Spleen (tissue), 11 donors: Measurements from ENCODE around the gene TANC1. TPM values are rescaled to one million over a fixed set of nuclear protein-coding genes. Genes with fewer than 3 reads are reported as not detected.

ENCODE experiments used
- DNase-seq: peaks from one replicate; pipeline ENCODE4 v3.0.0-alpha.2; 2020
- H3K27ac ChIP-seq, 8 donors: fragments of 200-600 bp; sonication (generic) in 7 of 8; 1 replicate in 4 of 8; 2 replicates in 4 of 8; pipeline versions ENCODE4 v1.5.0 to v1.8.0; 2016 to 2021; ENCODE audit warnings: inconsistent platforms in 4 of 8, mild to moderate bottlenecking in 4 of 8, moderate library complexity in 1 of 8
- H3K27me3 ChIP-seq, 7 donors: fragments of 200-600 bp; sonication (generic) in 6 of 7; replicated peaks in 1 of 7; 1 replicate in 4 of 7; 2 replicates in 3 of 7; pipeline versions ENCODE4 v1.5.0 to v1.8.0; 2016 to 2021; ENCODE audit warnings: inconsistent platforms in 3 of 7, mild to moderate bottlenecking in 1 of 7
- H3K36me3 ChIP-seq, 6 donors: fragments of 200-600 bp; sonication (generic) in 5 of 6; 1 replicate in 4 of 6; 2 replicates in 2 of 6; pipeline versions ENCODE4 v1.5.0 to v1.8.0; 2016 to 2021; ENCODE audit warnings: inconsistent platforms in 2 of 6
- H3K4me1 ChIP-seq, 6 donors: fragments of 200-600 bp; sonication (generic) in 5 of 6; 1 replicate in 3 of 6; 2 replicates in 3 of 6; pipeline versions ENCODE4 v1.5.0 to v1.8.0; 2016 to 2021; ENCODE audit warnings: inconsistent platforms in 3 of 6
- H3K4me3 ChIP-seq, 8 donors: fragments of 200-600 bp; sonication (generic) in 7 of 8; 1 replicate in 4 of 8; 2 replicates in 4 of 8; pipeline versions ENCODE4 v1.5.0 to v1.8.0; 2016 to 2021; ENCODE audit warnings: inconsistent platforms in 4 of 8, mild to moderate bottlenecking in 4 of 8, moderate library complexity in 2 of 8
- H3K9me3 ChIP-seq, 8 donors: fragments of 200-600 bp; sonication (generic) in 7 of 8; 1 replicate in 4 of 8; 2 replicates in 4 of 8; pipeline versions ENCODE4 v1.5.0 to v1.8.0; 2016 to 2021; ENCODE audit warnings: inconsistent platforms in 4 of 8
- POLR2A ChIP-seq, 3 donors: fragments of 450-650 bp; IDR thresholded peaks; one replicate each; pipeline ENCODE4 v1.5.1; 2017; ENCODE audit warnings: antibody characterized with exemption in 3 of 3, mild to moderate bottlenecking in 1 of 3
- POLR2AphosphoS5 ChIP-seq, 3 donors: sonication (generic); formaldehyde crosslinking; IDR thresholded peaks; one replicate each; pipeline ENCODE4 v1.5.1; 2017; ENCODE audit warnings: antibody characterized with exemption in 3 of 3
- WGBS, 5 donors: extraction: QIAGEN DNeasy Blood & Tissue Kit in 3 of 5; methylation state at CpG; one replicate each; pipeline versions ENCODE4 v1.1.5 to v1.1.7; 2013 to 2018; 5-methylcytosine and 5-hydroxymethylcytosine counted together
- intact Hi-C: fragments of 100-400 bp; cut with DNase I; formaldehyde crosslinking; loops from one replicate; pipeline ENCODE4 v1.15.0; 2023; ENCODE audit warnings: low total_unique reads
- polyA plus RNA-seq, 3 donors: library from polyadenylated mRNA; stranded (reverse); fragments of 200-250 nt; gene quantifications; one replicate each; pipeline ENCODE4 v1.2.1, GENCODE V29; 2013
- total RNA-seq, 7 donors: library from RNA; depleted of rRNA in 3 of 7; stranded (reverse); fragments of >200 nt in 3 of 7; fragmentation: NEBNext Ultra II Directional in 4 of 7; extraction: Animal tissue kit (Norgen Biotek cat#: 25700) in 4 of 7; gene quantifications; one replicate each; pipeline versions ENCODE4 v1.1.0 to v1.2.1, GENCODE V29; 2016 to 2021
- TF ChIP-seq, protein P1 (sequence below), 11 experiments: fragments of 200-600 bp in 7 of 11; fragments of 450-650 bp in 4 of 11; sonication (generic) in 4 of 11; IDR thresholded peaks in 8 of 11; conservative IDR thresholded peaks in 3 of 11; 1 replicate in 7 of 11; 2 replicates in 4 of 11; pipeline versions ENCODE4 v1.4.0 to v1.8.0; 2016 to 2021; ENCODE audit warnings: antibody characterized with exemption in 11 of 11, inconsistent platforms in 4 of 11, mild to moderate bottlenecking in 1 of 11
- donor health status: healthy with polysubstance abuse.
- donor health status: DM: no; HTN: no; CAD: no; lungs with moderate emphysema.
- donor health status: DM: no; HTN: no; CAD: no.
- donor health status: Bipolar disorder and iron deficiency.
- donor health status: healthy.
- donor health status: DM: no; HTN: no; CAD: no.
- donor health status: DM: yes; HTN: yes; CAD: no.

TANC1 gene
- total and polyA plus RNA-seq, 10 donors, result 3.1 to 28.2 (median 21.7) TPM

DNA sequence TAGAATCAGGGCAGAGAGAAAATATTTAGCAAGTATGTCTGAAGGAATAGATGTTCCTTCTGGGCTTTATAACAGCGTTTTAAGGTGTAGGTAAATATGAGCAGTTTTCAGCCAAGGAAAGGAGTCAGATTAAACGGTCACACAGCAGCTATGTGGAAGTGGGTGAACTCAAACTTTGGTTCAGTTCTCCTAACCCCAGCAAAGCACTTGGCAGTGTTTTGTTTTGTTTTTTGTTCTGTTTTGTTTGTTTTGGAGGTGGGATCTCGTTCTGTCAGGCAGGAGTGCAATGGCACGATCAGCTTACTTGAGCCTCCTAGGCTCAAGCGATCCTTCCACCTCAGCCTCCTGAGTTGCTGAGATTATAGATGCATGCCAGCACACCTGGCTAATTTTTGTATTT lies 24.6 kb downstream of the TANC1 start:
- H3K36me3 ChIP-seq, result no peaks in the 10 kb centered on the region
- DNase-seq, result no peak
- TF ChIP-seq POLR2AphosphoS5 (IDR thresholded peaks at IDR 0.05) (no peak), POLR2A (IDR thresholded peaks at IDR 0.05) (no peak)
- TF ChIP-seq, protein P1, sequence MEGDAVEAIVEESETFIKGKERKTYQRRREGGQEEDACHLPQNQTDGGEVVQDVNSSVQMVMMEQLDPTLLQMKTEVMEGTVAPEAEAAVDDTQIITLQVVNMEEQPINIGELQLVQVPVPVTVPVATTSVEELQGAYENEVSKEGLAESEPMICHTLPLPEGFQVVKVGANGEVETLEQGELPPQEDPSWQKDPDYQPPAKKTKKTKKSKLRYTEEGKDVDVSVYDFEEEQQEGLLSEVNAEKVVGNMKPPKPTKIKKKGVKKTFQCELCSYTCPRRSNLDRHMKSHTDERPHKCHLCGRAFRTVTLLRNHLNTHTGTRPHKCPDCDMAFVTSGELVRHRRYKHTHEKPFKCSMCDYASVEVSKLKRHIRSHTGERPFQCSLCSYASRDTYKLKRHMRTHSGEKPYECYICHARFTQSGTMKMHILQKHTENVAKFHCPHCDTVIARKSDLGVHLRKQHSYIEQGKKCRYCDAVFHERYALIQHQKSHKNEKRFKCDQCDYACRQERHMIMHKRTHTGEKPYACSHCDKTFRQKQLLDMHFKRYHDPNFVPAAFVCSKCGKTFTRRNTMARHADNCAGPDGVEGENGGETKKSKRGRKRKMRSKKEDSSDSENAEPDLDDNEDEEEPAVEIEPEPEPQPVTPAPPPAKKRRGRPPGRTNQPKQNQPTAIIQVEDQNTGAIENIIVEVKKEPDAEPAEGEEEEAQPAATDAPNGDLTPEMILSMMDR (IDR thresholded peaks at IDR 0.05 in 8 of 11, conservative IDR thresholded peaks at IDR 0.05 in 3 of 11), result no peak
- no peaks in the 10 kb centered on the region for H3K4me1 ChIP-seq
- intact Hi-C loops, result no loop called here
- H3K27ac ChIP-seq, result no peak overlapping the region
- H3K9me3 ChIP-seq, result no peaks in the 10 kb centered on the region
- no peaks in the 10 kb centered on the region for H3K27me3 ChIP-seq
- 92 to 94% (median 93%) methylated on average over 5 of the region's 5 CpGs for WGBS, 5 donors
- no peak overlapping the region for H3K4me3 ChIP-seq

- H3K27me3 ChIP-seq, result no peaks in the 10 kb centered on the region
- no peak for TF ChIP-seq POLR2A (IDR thresholded peaks at IDR 0.05)
- TF ChIP-seq, protein P1 (IDR thresholded peaks at IDR 0.05 in 8 of 11, conservative IDR thresholded peaks at IDR 0.05 in 3 of 11), result no peak
- TF ChIP-seq POLR2AphosphoS5 (IDR thresholded peaks at IDR 0.05), result no peak
- intact Hi-C loops, result no loop called here
- H3K4me1 ChIP-seq, result peaks cover 0 to 8% (median under 1%) of the 10 kb centered on the region in 6 donors
- no peaks in the 10 kb centered on the region for H3K9me3 ChIP-seq
- DNase-seq, result no peak
- H3K36me3 ChIP-seq, result no peaks in the 10 kb centered on the region
- H3K4me3 ChIP-seq, result no peak overlapping the region
- 74 to 89% (median 83%) methylated on average over 4 of the region's 4 CpGs for whole genome bisulfite sequencing, 5 donors
- no peak overlapping the region for H3K27ac ChIP-seq
These were observed 25.5 kb downstream of the TANC1 start for GRCh38 chr2:158993721-158994587.

GRCh38 chr2:158994920-158995676 lies 26.7 kb downstream of the TANC1 start:
- H3K4me1 ChIP-seq, result peaks cover 0 to 13% (median 4%) of the 10 kb centered on the region in 6 donors
- 71 to 87% (median 83%) methylated on average over 5 of the region's 5 CpGs for WGBS, 5 donors
- H3K27me3 ChIP-seq, result no peaks in the 10 kb centered on the region
- DNase-seq, result no peak
- H3K9me3 ChIP-seq, result no peaks in the 10 kb centered on the region
- no peak overlapping the region for H3K4me3 ChIP-seq
- H3K27ac ChIP-seq, result no peak overlapping the region
- H3K36me3 ChIP-seq, result no peaks in the 10 kb centered on the region
- TF ChIP-seq, protein P1 (IDR thresholded peaks at IDR 0.05 in 8 of 11, conservative IDR thresholded peaks at IDR 0.05 in 3 of 11), result no peak
- TF ChIP-seq POLR2AphosphoS5 (IDR thresholded peaks at IDR 0.05), result no peak
- no peak for TF ChIP-seq POLR2A (IDR thresholded peaks at IDR 0.05)
- intact Hi-C loops, result no loop called here

GRCh38 chr2:158995677-158996049 lies 27.2 kb downstream of the TANC1 start:
- Histone ChIP-seq H3K36me3 (no peaks in the 10 kb centered on the region), H3K4me3 (no peak overlapping the region), H3K4me1 (peaks cover 0 to 13% (median 4%) of the 10 kb centered on the region in 6 donors), H3K27me3 (no peaks in the 10 kb centered on the region), H3K27ac (no peak overlapping the region), H3K9me3 (no peaks in the 10 kb centered on the region)
- WGBS, 5 donors, result 85 to 87% (median 86%) methylated on average over 5 of the region's 5 CpGs
- no peak for DNase-seq
- intact Hi-C loops, result no loop called here
- TF ChIP-seq POLR2AphosphoS5 (IDR thresholded peaks at IDR 0.05), result no peak
- TF ChIP-seq, protein P1 (IDR thresholded peaks at IDR 0.05 in 8 of 11, conservative IDR thresholded peaks at IDR 0.05 in 3 of 11), result no peak
- TF ChIP-seq POLR2A (IDR thresholded peaks at IDR 0.05), result no peak
